ENCODE measurements around the gene SLC25A10. TPM values are rescaled to one million over a fixed set of nuclear protein-coding genes. Genes with fewer than 3 reads are reported as not detected.

Gene SLC25A10
- total and polyA plus RNA-seq, 5 donors from 2014 or later: 2.5 to 4.3 (median 3.4) TPM

DNA sequence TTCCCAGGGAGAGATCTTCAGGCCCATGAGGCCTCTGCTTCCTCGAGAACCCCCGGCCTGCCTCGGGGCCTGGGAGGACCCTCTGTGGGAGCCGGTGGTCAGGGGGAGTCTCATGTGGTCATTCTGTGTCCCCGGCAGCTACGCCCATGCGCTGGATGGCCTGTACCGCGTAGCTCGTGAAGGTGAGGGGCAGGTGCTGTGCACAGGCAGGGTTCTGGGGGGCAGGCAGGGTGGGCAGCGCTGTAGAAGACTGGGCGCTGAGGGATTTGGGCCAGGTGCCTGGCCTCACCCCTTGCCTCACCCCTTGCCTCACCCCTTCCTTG is 4.6 kb downstream of the SLC25A10 start:
- H3K4me3 Mint-ChIP-seq: no peak overlapping the region
- no peak for ATAC-seq (ENCODE audit: low read depth in 2 of 2)
- H3K27me3 Mint-ChIP-seq: no peaks in the 10 kb centered on the region
- no peaks in the 10 kb centered on the region for H3K36me3 Mint-ChIP-seq
- peaks cover 0 to 10% (median 4%) of the 10 kb centered on the region in 4 donors for H3K4me1 Mint-ChIP-seq
- peaks cover 15% of the 10 kb centered on the region for H3K4me1 ChIP-seq (ENCODE audit: control insufficient read depth, insufficient read depth, low read length, poor library complexity, severe bottlenecking)
- no peaks in the 10 kb centered on the region for H3K9me3 ChIP-seq (ENCODE audit: control insufficient read depth in 2 of 2, low read length in 2 of 2)
- DNase-seq: no peak
- no peak overlapping the region for H3K27ac ChIP-seq (ENCODE audit: insufficient read depth, low read length, poor library complexity, severe bottlenecking)
- no peak overlapping the region for H3K4me3 ChIP-seq (ENCODE audit: low read depth, low read length)
- H3K9me3 Mint-ChIP-seq: peaks cover 0 to 1% (median 0%) of the 10 kb centered on the region in 7 donors
- no peaks in the 10 kb centered on the region for H3K27me3 ChIP-seq (ENCODE audit: control insufficient read depth, insufficient read depth, low read length)
- no peak overlapping the region for H3K27ac Mint-ChIP-seq
- H3K36me3 ChIP-seq (ENCODE audit: control insufficient read depth, insufficient read depth, low read length): no peaks in the 10 kb centered on the region

GRCh38 chr17:81717049-81717765 is 5.1 kb downstream of the SLC25A10 start:
- ATAC-seq (ENCODE audit: low read depth in 2 of 2) (no peak), DNase-seq (no peak)
- Mint-ChIP-seq H3K4me3 (no peak overlapping the region), H3K9me3 (peaks cover 0 to 1% (median 0%) of the 10 kb centered on the region in 7 donors), H3K27ac (no peak overlapping the region), H3K4me1 (peaks cover 0 to 10% (median 4%) of the 10 kb centered on the region in 4 donors), H3K27me3 (no peaks in the 10 kb centered on the region), H3K36me3 (no peaks in the 10 kb centered on the region)
- H3K36me3 ChIP-seq (ENCODE audit: control insufficient read depth, insufficient read depth, low read length): no peaks in the 10 kb centered on the region
- no peaks in the 10 kb centered on the region for H3K9me3 ChIP-seq (ENCODE audit: control insufficient read depth in 2 of 2, low read length in 2 of 2)
- peaks cover 13% of the 10 kb centered on the region for H3K4me1 ChIP-seq (ENCODE audit: control insufficient read depth, insufficient read depth, low read length, poor library complexity, severe bottlenecking)
- H3K4me3 ChIP-seq (ENCODE audit: low read depth, low read length): no peak overlapping the region
- no peaks in the 10 kb centered on the region for H3K27me3 ChIP-seq (ENCODE audit: control insufficient read depth, insufficient read depth, low read length)
- no peak overlapping the region for H3K27ac ChIP-seq (ENCODE audit: insufficient read depth, low read length, poor library complexity, severe bottlenecking)

GRCh38 chr17:81717766-81718089 is 5.6 kb downstream of the SLC25A10 start:
- peaks cover 0 to 1% (median 0%) of the 10 kb centered on the region in 7 donors for H3K9me3 Mint-ChIP-seq
- H3K9me3 ChIP-seq (ENCODE audit: control insufficient read depth in 2 of 2, low read length in 2 of 2): no peaks in the 10 kb centered on the region
- ATAC-seq (ENCODE audit: low read depth in 2 of 2) (no peak), DNase-seq (no peak)
- H3K4me3 Mint-ChIP-seq: peak overlapping the region in 1 of 4 donors; percentile 3
- H3K36me3 Mint-ChIP-seq: no peaks in the 10 kb centered on the region
- no peak overlapping the region for H3K4me3 ChIP-seq (ENCODE audit: low read depth, low read length)
- peaks cover 10% of the 10 kb centered on the region for H3K4me1 ChIP-seq (ENCODE audit: control insufficient read depth, insufficient read depth, low read length, poor library complexity, severe bottlenecking)
- H3K27me3 ChIP-seq (ENCODE audit: control insufficient read depth, insufficient read depth, low read length): no peaks in the 10 kb centered on the region
- H3K36me3 ChIP-seq (ENCODE audit: control insufficient read depth, insufficient read depth, low read length): no peaks in the 10 kb centered on the region
- no peak overlapping the region for H3K27ac Mint-ChIP-seq
- peaks cover 0 to 8% (median 3%) of the 10 kb centered on the region in 4 donors for H3K4me1 Mint-ChIP-seq
- H3K27ac ChIP-seq (ENCODE audit: insufficient read depth, low read length, poor library complexity, severe bottlenecking): no peak overlapping the region
- no peaks in the 10 kb centered on the region for H3K27me3 Mint-ChIP-seq

DNA sequence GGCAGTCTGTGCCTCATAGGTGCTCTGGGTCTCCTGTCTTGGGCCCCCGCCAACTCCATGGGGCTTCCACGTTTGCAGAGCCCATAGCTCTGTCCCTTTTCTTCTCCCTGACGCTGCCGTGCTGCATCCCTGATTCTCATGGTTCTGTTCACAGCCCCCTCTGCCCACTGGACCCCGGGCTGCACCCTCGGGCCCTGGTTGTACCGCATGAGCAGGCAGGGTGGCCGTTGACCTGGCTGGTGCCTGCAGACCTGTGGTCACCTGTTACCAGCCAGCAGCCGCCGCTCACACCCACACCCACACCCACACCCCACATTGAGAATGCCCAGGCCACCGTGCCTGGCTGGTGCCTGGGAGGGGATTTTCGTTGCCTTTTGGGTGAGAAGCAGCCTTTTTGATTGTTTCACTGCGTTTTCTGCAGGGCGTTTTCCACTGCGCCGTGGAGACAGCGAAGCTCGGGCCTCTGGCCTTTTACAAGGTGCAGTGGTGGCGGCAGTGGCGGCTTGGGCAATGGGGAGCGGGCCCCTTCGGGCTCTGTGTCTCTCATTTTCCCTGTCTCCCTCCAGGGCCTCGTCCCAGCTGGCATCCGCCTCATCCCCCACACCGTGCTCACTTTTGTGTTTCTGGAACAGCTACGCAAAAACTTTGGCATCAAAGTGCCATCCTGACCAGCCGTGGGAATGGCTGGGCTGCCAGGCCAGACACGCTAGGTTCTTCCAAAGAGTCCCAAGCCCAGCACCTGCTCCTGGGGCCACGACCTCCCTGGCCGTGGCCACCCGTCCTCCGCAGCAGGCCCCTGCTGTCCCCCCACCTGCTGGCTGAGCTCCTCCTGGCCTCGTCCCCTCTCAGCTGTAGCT is 7.6 kb downstream of the SLC25A10 start:
- H3K27ac ChIP-seq (ENCODE audit: insufficient read depth, low read length, poor library complexity, severe bottlenecking): no peak overlapping the region
- no peaks in the 10 kb centered on the region for H3K27me3 ChIP-seq (ENCODE audit: control insufficient read depth, insufficient read depth, low read length)
- no peaks in the 10 kb centered on the region for H3K4me1 ChIP-seq (ENCODE audit: control insufficient read depth, insufficient read depth, low read length, poor library complexity, severe bottlenecking)
- H3K36me3 Mint-ChIP-seq: no peaks in the 10 kb centered on the region
- H3K27me3 Mint-ChIP-seq: peaks cover 8% of the 10 kb centered on the region
- no peaks in the 10 kb centered on the region for H3K4me1 Mint-ChIP-seq
- no peak overlapping the region for H3K27ac Mint-ChIP-seq
- H3K36me3 ChIP-seq (ENCODE audit: control insufficient read depth, insufficient read depth, low read length): no peaks in the 10 kb centered on the region
- H3K4me3 ChIP-seq (ENCODE audit: low read depth, low read length): no peak overlapping the region
- H3K9me3 ChIP-seq (ENCODE audit: control insufficient read depth in 2 of 2, low read length in 2 of 2): no peaks in the 10 kb centered on the region
- no peak overlapping the region for H3K4me3 Mint-ChIP-seq
- DNase-seq: no peak
- ATAC-seq (ENCODE audit: low read depth in 2 of 2): no peak
- H3K9me3 Mint-ChIP-seq: peaks cover 0 to 1% (median 0%) of the 10 kb centered on the region in 7 donors

DNA sequence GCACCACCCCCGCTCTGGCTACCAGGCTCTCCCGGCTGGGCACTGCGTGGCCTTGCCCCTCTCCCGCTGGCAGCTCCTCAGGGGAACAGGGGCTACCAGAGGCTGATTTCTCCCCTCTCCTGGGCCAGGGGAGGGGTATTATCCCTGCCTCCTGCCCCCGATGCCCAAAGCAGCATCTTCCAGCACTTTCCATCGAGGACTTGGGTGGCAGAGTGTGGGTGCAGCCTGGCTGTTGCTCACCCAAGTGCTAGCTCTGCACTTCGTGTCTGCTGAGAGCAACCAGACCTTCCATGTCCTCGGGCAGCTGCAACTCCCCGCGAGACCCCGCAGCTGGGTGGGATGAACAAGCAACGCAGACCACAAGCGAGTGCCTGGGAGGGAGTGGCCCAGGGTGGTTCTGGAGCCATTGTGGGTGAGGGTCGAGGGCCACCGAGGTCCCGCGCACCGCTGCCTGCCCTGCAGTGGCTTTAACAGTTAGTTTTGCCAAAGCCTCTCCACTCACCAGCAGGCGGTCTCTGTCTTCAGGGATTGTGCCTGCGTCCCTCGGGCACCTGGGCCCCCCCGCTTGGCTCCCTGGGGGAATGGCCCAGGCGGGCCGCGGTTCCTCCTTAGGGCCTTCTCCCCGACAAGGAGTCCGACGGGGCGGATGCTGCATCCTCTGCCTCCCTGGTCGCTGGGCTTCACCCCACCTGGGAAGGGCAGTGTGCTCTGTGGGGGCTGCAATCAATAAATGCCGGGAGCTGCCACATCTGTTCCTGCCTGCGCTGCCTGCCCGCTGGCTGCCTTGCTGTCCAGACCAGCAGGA is 8.4 kb downstream of the SLC25A10 start:
- DNase-seq: no peak
- Mint-ChIP-seq H3K4me1 (no peaks in the 10 kb centered on the region), H3K36me3 (no peaks in the 10 kb centered on the region)

GRCh38 chr17:81722184-81723120 is 10.4 kb downstream of the SLC25A10 start:
- Histone ChIP-seq H3K36me3 (ENCODE audit: control insufficient read depth, insufficient read depth, low read length) (no peaks in the 10 kb centered on the region), H3K27ac (ENCODE audit: insufficient read depth, low read length, poor library complexity, severe bottlenecking) (no peak overlapping the region), H3K4me3 (ENCODE audit: low read depth, low read length) (no peak overlapping the region), H3K4me1 (ENCODE audit: control insufficient read depth, insufficient read depth, low read length, poor library complexity, severe bottlenecking) (no peaks in the 10 kb centered on the region), H3K27me3 (ENCODE audit: control insufficient read depth, insufficient read depth, low read length) (no peaks in the 10 kb centered on the region), H3K9me3 (ENCODE audit: control insufficient read depth in 2 of 2, low read length in 2 of 2) (no peaks in the 10 kb centered on the region)
- Mint-ChIP-seq H3K27ac (no peak overlapping the region), H3K4me3 (no peak overlapping the region), H3K4me1 (no peaks in the 10 kb centered on the region), H3K27me3 (peaks cover 14% of the 10 kb centered on the region), H3K9me3 (peaks cover 0 to 1% (median 0%) of the 10 kb centered on the region in 7 donors), H3K36me3 (no peaks in the 10 kb centered on the region)
- DNase-seq: no peak
- ATAC-seq (ENCODE audit: low read depth in 2 of 2): no peak

More for the DNA sequence above, 8.4 kb downstream of the SLC25A10 start:
- Histone ChIP-seq H3K36me3 (ENCODE audit: control insufficient read depth, insufficient read depth, low read length) (no peaks in the 10 kb centered on the region), H3K9me3 (ENCODE audit: control insufficient read depth in 2 of 2, low read length in 2 of 2) (no peaks in the 10 kb centered on the region), H3K4me3 (ENCODE audit: low read depth, low read length) (no peak overlapping the region), H3K27me3 (ENCODE audit: control insufficient read depth, insufficient read depth, low read length) (no peaks in the 10 kb centered on the region), H3K4me1 (ENCODE audit: control insufficient read depth, insufficient read depth, low read length, poor library complexity, severe bottlenecking) (no peaks in the 10 kb centered on the region), H3K27ac (ENCODE audit: insufficient read depth, low read length, poor library complexity, severe bottlenecking) (no peak overlapping the region)
- Mint-ChIP-seq H3K27ac (no peak overlapping the region), H3K9me3 (peaks cover 0 to 1% (median 0%) of the 10 kb centered on the region in 7 donors), H3K4me3 (no peak overlapping the region), H3K27me3 (peaks cover 8% of the 10 kb centered on the region)
- no peak for ATAC-seq (ENCODE audit: low read depth in 2 of 2)

DNA sequence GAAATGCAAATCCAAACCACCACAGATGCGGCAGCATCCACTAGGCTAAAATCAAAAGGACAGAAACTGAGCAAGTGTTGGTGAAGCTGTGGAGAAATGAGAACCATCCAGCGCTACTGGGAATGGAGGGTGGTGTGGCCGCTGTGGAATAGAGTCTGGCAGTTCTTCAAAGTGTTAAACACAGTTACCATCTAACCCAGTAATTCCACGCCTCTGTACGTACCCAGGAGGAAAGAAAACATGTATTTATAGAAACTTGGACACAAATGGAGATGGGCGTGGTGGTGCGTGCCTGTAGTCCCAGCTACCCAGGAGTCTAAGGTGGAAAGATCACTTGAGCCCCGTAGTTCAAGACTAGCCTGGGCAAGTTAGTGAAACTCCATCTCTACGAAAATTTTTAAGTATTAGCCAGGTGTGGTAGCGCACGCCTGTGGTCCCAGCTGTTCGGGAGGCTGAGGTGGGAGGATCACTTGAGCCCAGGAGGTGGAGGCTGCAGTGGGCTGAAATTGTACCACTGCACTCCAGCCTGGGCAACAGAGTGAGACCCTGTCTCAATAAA is 11.6 kb downstream of the SLC25A10 start:
- Histone ChIP-seq H3K4me1 (ENCODE audit: control insufficient read depth, insufficient read depth, low read length, poor library complexity, severe bottlenecking) (no peaks in the 10 kb centered on the region), H3K9me3 (ENCODE audit: control insufficient read depth in 2 of 2, low read length in 2 of 2) (no peaks in the 10 kb centered on the region), H3K36me3 (ENCODE audit: control insufficient read depth, insufficient read depth, low read length) (no peaks in the 10 kb centered on the region), H3K4me3 (ENCODE audit: low read depth, low read length) (no peak overlapping the region), H3K27ac (ENCODE audit: insufficient read depth, low read length, poor library complexity, severe bottlenecking) (no peak overlapping the region), H3K27me3 (ENCODE audit: control insufficient read depth, insufficient read depth, low read length) (no peaks in the 10 kb centered on the region)
- no peak for DNase-seq
- Mint-ChIP-seq H3K4me3 (no peak overlapping the region), H3K27me3 (peaks cover 14% of the 10 kb centered on the region), H3K4me1 (no peaks in the 10 kb centered on the region), H3K9me3 (peaks cover 0 to 3% (median 0%) of the 10 kb centered on the region in 7 donors), H3K36me3 (no peaks in the 10 kb centered on the region), H3K27ac (no peak overlapping the region)
- no peak for ATAC-seq (ENCODE audit: low read depth in 2 of 2)

Measured in CD4-positive, CD25-positive, alpha-beta regulatory T cell (primary cell).